Activated T-cell treated with anti-CD3 and anti-CD28 coated beads for 4 hours (primary cell): ENCODE data around the gene SLC2A10.

Experiments used
- DNase-seq: peaks from one replicate; pipeline ENCODE4 v3.0.0-alpha.2; 2020

SLC2A10 gene

GRCh38 chr20:46739431-46740213 is 30.2 kb downstream of the SLC2A10 start:
- DNase-seq, result no peak

- DNase-seq, result no peak
Measured at GRCh38 chr20:46740214-46740609, 30.8 kb downstream of the SLC2A10 start.

DNA sequence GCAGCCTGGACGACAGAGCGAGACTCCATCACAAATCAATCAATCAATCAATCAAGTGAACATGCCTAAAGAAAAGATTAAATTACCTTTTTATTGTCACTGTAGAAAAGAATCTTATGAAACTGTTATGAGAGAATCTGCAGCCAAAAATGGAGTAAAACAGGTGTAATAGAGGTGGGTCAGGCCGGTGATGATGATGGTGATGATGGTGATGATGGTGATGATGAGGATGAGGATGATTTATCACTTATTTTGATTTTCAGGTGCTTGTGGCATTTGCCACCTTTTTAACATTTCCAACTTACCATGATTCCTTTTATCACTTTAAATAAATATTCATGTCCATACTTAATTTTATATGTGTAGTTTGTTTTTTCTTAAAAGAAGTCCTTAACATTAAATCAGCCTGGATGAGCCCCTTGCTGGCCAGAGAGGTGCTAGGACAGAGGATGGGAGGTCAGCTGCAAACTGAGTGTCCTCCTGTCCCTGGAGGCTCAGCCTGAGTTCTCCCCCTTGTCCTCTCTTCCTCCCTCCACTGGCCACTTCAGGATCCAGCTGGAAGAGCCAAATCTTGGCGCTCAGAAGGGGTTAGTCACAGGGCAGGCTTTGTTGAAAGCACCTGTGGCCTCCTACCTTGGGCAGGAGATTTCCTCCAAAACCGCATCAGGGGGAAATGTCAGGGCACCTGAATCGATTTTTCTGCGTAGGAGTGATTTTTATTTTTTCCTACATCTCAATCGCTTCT is 32.6 kb downstream of the SLC2A10 start:
- no peak for DNase-seq

- no peak for DNase-seq
Measured at GRCh38 chr20:46742669-46743045, 33.2 kb downstream of the SLC2A10 start.

GRCh38 chr20:46743088-46743487 is 33.6 kb downstream of the SLC2A10 start:
- no peak for DNase-seq

GRCh38 chr20:46746956-46747526 is 37.6 kb downstream of the SLC2A10 start:
- no peak for DNase-seq

- no peak for DNase-seq
Measured at GRCh38 chr20:46749147-46749546, 39.7 kb downstream of the SLC2A10 start.

GRCh38 chr20:46751856-46752255 is 42.4 kb downstream of the SLC2A10 start:
- no peak for DNase-seq

DNA sequence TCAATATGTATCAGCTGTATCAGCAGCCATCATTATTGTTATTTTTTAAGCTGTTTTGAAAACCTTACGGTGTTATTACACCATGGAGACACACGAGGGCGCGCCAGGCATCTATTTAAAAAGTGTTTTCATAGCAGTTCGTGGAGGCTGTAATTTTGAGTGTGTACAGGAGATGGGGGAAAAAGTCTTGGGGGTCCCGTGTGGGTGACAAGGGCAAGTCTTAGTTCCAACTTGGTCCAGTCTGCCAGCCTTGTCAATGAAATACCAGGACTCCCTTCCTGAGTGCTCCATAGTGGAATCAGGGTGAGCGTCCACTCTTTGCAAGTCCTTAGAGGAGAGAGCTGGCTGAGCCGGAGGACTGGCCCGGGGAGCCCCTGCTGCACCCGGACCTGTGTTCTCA is 43.3 kb downstream of the SLC2A10 start:
- DNase-seq, result peak; percentile 20

GRCh38 chr20:46755483-46756413 is 46.3 kb downstream of the SLC2A10 start:
- DNase-seq, result no peak

DNA sequence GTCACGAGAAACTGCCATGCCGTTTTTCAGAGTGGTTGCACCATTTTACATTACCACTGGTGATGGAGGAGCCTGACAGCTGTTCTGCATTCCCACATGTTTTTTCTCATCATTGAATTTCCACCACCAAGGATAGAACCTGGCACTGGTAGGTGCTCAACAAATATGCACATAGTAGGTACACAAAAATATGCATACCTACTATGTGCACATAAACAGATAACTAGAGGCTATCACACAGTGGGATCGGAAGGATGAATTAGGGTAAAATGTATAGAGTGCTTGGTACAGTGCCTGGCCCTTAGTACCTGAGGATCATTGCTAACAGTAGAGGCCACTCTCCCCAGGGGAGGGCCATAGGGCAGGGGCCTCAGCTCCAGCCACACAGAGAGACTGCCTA is 47.0 kb downstream of the SLC2A10 start:
- no peak for DNase-seq

DNA sequence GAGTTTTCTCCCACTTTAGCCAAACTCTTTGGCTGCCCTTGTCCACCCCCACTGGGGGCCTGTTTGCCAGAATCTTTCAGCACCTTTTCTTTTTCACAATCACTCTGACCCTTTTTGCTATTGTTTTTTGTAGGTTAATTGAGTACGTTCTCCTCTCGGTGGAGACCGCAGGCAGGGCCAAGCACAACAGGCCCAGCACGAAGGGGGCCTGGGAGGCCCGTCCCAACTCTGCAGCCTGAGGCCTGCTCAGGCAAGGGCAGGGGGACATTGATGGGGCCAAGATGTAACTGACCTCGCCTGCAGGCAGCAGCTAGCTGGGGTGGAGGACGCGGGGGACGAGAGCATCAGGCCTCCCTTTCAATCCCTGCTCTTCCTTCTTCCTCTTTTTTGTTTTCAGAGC is 47.7 kb downstream of the SLC2A10 start:
- DNase-seq, result no peak

- peak; percentile 19 for DNase-seq
Measured at GRCh38 chr20:46757754-46758678, 48.6 kb downstream of the SLC2A10 start.

- DNase-seq, result no peak
Measured at GRCh38 chr20:46758929-46759669, 49.6 kb downstream of the SLC2A10 start.

DNA sequence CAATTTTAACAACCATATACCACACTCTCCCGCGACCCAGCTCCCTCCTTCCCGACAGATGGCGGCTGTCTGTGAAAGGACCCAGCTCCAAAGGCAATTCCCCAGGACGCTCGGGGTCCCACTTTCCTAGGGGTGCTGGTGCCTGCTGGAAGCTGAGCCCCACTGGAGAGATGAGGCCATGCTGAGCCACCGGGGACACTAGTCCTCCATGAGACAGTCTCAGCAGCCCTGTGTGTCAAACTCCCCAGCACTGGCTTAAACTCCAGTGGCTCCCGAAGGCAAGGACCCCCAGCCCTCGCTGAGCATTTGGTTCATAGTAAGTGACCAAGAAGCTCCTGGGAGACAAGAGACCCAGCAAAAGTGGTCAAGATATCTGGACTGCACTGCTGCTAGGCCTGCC is 52.1 kb downstream of the SLC2A10 start:
- DNase-seq, result no peak

DNA sequence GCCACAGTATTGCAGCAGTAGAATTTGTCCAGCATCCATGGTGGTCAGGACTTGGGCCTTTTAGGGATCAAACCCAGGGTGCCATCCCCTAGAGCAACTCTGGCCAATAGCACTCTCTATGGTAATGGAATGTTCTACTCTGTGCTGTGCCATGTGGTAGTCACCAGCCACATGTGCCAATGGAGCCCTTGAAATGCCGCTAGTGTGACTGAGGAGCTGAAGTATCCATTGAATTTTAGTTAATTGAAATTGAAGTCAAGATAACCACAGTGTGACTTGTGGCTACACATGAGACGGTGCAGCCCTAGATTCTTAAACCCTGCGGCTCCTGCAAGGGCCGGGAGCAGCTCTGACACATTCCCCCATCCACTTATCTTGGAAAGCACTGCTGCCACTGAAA is 54.6 kb downstream of the SLC2A10 start:
- DNase-seq, result no peak

GRCh38 chr20:46765506-46766120 is 56.2 kb downstream of the SLC2A10 start:
- DNase-seq, result no peak

- DNase-seq, result no peak
Measured at GRCh38 chr20:46767127-46767761, 57.8 kb downstream of the SLC2A10 start.

- DNase-seq, result no peak
Measured at GRCh38 chr20:46770330-46771194, 61.1 kb downstream of the SLC2A10 start.
